ENCODE results near the gene KLHL18. TPM values are rescaled to one million over a fixed set of nuclear protein-coding genes. Genes with fewer than 3 reads are reported as not detected.
"Not testable (repeated sequence)": the region's sequence is repeated elsewhere in the genome, so short reads cannot be mapped to it uniquely, and the experiment has no call there.

KLHL18 gene
- total RNA-seq, 1 donor from 2014 or later: 36.6 TPM

DNA sequence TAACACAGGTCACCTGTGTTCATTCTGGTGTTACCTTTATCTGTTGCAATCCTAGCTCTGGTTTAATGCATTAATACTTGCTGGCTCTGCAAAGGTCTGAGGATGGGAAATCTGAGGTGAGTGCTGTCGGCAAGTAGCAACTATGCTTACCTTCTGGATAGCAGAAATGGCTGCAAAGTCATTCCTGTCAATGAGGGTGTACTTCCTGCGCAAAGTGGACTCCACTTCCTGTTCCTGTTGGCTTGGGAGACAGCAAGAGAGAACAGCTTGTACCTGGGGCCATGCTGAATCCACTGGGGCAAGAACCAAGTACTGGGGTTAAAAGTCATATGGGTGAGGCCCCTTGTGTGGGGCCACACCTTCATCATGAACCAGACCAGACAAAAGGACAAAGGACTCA lies 37.5 kb upstream of the KLHL18 start:
- intact Hi-C loops (cut with micrococcal nuclease): no loop called here
- ChIA-PET POLR2A (no interaction called here), CTCF (no interaction called here)
- no peak for DNase-seq
- Mint-ChIP-seq H3K4me3 (no peak overlapping the region), H3K36me3 (ENCODE audit: low read depth) (no peaks in the 10 kb centered on the region), H3K27ac (no peak overlapping the region), H3K4me1 (no peaks in the 10 kb centered on the region), H3K9me3 (no peaks in the 10 kb centered on the region), H3K27me3 (no peaks in the 10 kb centered on the region)
- no peak for ATAC-seq (ENCODE audit: low read depth)
- TF ChIP-seq, protein P1, sequence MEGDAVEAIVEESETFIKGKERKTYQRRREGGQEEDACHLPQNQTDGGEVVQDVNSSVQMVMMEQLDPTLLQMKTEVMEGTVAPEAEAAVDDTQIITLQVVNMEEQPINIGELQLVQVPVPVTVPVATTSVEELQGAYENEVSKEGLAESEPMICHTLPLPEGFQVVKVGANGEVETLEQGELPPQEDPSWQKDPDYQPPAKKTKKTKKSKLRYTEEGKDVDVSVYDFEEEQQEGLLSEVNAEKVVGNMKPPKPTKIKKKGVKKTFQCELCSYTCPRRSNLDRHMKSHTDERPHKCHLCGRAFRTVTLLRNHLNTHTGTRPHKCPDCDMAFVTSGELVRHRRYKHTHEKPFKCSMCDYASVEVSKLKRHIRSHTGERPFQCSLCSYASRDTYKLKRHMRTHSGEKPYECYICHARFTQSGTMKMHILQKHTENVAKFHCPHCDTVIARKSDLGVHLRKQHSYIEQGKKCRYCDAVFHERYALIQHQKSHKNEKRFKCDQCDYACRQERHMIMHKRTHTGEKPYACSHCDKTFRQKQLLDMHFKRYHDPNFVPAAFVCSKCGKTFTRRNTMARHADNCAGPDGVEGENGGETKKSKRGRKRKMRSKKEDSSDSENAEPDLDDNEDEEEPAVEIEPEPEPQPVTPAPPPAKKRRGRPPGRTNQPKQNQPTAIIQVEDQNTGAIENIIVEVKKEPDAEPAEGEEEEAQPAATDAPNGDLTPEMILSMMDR (IDR thresholded peaks at IDR 0.05): no peak

DNA sequence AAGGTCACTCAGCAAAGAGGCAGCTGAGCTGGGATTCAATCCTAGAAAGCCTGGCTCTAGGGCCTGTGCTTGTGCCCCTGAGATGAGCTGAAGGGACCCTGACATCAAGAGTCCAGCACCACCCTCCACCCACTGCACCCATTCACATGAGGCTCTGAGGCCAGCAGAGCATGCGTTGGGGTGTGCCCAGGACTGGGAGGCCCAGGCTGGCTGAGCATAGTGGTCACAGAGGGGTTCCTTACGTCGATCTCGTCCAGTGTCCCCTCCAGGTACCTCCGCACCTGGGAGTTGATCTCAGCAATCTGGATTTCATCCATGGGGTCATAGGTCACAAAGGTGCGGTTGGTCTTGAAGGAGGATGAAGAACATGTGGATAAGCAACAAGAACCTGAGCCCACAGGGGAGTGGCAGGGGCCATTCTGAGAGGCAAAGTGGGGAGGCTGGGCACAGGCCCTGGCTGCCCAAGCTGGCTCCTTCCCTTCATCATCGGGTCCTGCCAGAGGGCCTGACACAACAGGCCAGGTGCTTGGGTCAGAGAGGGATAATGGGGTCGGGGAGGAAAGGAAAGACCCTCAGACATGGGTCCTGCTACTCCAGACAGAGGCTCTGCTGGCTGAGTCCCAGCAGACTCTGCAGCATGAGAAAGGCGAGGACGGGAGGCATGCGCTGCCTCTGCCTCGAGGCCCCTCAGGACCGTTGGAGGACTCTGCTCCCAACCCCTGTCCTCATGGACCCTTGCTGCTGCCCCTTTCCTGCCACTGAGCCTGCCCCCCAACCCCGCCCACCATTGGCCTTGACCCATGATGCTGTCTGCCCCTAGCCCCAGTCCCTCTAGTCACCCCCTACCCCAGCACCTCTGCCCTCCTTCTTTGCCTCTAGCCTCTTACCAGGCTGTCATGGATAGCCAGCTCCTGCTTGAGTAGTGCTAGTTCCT lies 35.3 kb upstream of the KLHL18 start:
- no peak for ATAC-seq (ENCODE audit: low read depth)
- intact Hi-C loops (cut with micrococcal nuclease): no loop called here
- no peaks in the 10 kb centered on the region for H3K9me3 Mint-ChIP-seq
- H3K36me3 Mint-ChIP-seq (ENCODE audit: low read depth): no peaks in the 10 kb centered on the region
- no peaks in the 10 kb centered on the region for H3K4me1 Mint-ChIP-seq
- no peak overlapping the region for H3K27ac Mint-ChIP-seq
- H3K4me3 Mint-ChIP-seq: no peak overlapping the region
- no peaks in the 10 kb centered on the region for H3K27me3 Mint-ChIP-seq
- no peak for DNase-seq
- TF ChIP-seq, protein P1 (IDR thresholded peaks at IDR 0.05): no peak
- CTCF ChIA-PET: no interaction called here
- POLR2A ChIA-PET: no interaction called here

DNA sequence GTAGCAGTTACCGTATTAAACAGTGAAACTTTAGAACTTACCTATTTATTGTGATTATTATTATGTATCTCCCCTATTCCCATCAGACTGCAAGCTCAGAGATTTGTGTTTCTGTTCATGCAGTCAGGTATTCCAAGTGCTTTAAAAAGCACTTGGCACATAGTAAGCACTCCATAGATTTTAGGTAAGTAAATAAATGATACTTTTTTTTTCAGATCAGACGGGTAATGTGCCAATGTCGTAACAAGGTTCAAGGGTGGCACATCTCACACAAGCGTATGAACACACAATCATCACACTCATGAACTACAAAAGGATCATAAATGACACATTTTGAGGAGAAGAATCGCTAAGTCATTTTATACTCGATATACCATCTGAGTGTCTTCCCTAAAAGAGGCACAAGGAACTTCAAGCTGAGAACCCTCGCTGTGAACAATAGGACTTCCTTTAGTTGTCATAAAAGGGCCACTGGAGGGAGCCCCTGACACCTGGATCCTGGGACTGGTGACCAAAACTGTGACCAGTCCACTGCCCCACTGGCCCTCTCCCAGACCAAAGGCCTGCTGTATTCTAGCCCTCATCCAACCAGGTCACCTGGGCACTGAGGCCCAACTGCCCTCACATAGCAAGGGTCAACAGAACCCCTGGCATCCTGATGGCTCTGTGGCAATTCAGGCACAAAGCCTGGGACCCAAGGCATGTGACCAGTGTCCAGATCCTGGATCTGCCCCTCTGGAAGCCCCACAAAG lies 32.3 kb upstream of the KLHL18 start:
- H3K27me3 Mint-ChIP-seq: no peaks in the 10 kb centered on the region
- H3K27ac Mint-ChIP-seq: no peak overlapping the region
- intact Hi-C loops (cut with micrococcal nuclease): loop anchor here (1.0 kb wide), 1 partner anchor 73 kb away; no protein-coding TSS in a partner anchor
- ChIA-PET POLR2A (interaction anchor here (0.6 to 0.9 kb wide), 2 partner anchors 17 to 63 kb away, joined by 3 read pairs; no protein-coding TSS in a partner anchor), CTCF (interaction anchor here (1.9 kb wide), 1 partner anchor 74 kb away, joined by 8 read pairs; no protein-coding TSS in a partner anchor)
- H3K9me3 Mint-ChIP-seq: no peaks in the 10 kb centered on the region
- no peaks in the 10 kb centered on the region for H3K36me3 Mint-ChIP-seq (ENCODE audit: low read depth)
- no peak overlapping the region for H3K4me3 Mint-ChIP-seq
- H3K4me1 Mint-ChIP-seq: no peaks in the 10 kb centered on the region
- no peak for DNase-seq
- ATAC-seq (ENCODE audit: low read depth): no peak
- TF ChIP-seq, protein P1 (IDR thresholded peaks at IDR 0.05): no peak

DNA sequence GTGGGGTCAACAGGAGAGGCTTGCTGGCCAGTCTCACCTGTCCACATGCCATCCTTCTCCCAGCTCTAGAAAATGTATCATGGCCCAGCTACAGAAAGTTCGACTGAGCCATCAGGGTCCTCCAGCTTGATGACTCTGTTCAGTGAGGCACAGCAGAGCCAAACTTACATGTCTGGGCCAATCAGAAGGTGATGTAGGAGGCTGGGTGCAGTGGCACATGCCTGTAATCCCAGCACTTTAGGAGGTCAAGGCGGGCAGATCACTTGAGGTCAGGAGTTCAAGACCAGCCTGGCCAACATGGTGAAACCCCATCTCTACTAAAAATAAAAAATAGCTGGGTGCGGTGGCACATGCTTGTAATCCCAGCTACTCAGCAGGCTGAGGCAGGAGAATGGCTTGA lies 31.7 kb upstream of the KLHL18 start:
- H3K36me3 Mint-ChIP-seq (ENCODE audit: low read depth); ATAC-seq (ENCODE audit: low read depth); H3K4me1 Mint-ChIP-seq; DNase-seq; H3K4me3 Mint-ChIP-seq; H3K27ac Mint-ChIP-seq; H3K27me3 Mint-ChIP-seq; H3K9me3 Mint-ChIP-seq; intact Hi-C loops (cut with micrococcal nuclease): not testable (repeated sequence)
- ChIA-PET CTCF (interaction anchor here (1.9 kb wide), 1 partner anchor 73 kb away, joined by 8 read pairs; no protein-coding TSS in a partner anchor), POLR2A (interaction anchor here (0.9 kb wide), 1 partner anchor 16 kb away, joined by 3 read pairs; no protein-coding TSS in a partner anchor)

DNA sequence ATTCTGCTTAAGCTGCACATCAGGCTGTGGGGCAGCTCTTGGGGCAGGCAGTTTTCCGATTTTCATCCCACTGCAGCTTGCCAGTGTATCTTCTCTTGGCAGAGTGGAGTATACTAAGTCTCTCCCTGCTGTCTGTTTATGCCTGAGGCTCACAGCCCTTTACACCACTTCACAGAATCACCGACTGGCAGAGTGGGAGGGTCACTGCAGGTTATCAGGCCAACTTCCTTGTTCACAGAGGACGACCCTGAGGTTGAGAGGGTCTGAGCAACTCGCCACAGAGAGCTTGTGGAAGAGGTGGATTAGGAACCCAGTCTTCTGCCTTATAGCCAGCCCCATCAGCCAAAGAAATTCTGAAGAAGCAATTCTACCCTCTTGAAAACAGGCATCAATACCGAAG lies 31.1 kb upstream of the KLHL18 start:
- no peak for ATAC-seq (ENCODE audit: low read depth)
- Mint-ChIP-seq H3K4me3 (no peak overlapping the region), H3K36me3 (ENCODE audit: low read depth) (no peaks in the 10 kb centered on the region), H3K27me3 (no peaks in the 10 kb centered on the region), H3K4me1 (no peaks in the 10 kb centered on the region), H3K27ac (no peak overlapping the region), H3K9me3 (no peaks in the 10 kb centered on the region)
- intact Hi-C loops (cut with micrococcal nuclease): no loop called here
- no peak for DNase-seq
- CTCF ChIA-PET: no interaction called here
- POLR2A ChIA-PET: no interaction called here
- TF ChIP-seq, protein P1 (IDR thresholded peaks at IDR 0.05): no peak

DNA sequence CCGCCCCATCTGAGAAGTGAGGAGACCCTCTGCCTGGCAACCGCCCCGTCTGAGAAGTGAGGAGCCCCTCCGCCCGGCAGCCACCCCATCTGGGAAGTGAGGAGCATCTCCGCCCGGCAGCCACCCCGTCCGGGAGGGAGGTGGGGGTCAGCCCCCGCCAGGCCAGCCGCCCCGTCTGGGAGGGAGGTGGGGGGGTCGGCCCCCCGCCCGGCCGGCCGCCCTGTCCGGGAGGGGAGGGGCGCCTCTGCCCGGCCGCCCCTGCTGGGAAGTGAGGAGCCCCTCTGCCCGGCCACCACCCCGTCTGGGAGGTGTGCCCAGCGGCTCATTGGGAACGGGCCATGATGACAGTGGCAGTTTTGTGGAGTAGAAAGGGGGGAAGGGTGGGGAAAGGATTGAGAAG lies 26.4 kb upstream of the KLHL18 start:
- DNase-seq; H3K9me3 Mint-ChIP-seq; H3K4me1 Mint-ChIP-seq; POLR2A ChIA-PET; intact Hi-C loops (cut with micrococcal nuclease); H3K27me3 Mint-ChIP-seq; H3K27ac Mint-ChIP-seq; CTCF ChIA-PET; H3K36me3 Mint-ChIP-seq (ENCODE audit: low read depth); H3K4me3 Mint-ChIP-seq; ATAC-seq (ENCODE audit: low read depth): not testable (repeated sequence)
